ENCODE measurements around the gene MFAP3L.
"Not testable (repeated sequence)": the region's sequence is repeated elsewhere in the genome, so short reads cannot be mapped to it uniquely, and the experiment has no call there.

MFAP3L gene

DNA sequence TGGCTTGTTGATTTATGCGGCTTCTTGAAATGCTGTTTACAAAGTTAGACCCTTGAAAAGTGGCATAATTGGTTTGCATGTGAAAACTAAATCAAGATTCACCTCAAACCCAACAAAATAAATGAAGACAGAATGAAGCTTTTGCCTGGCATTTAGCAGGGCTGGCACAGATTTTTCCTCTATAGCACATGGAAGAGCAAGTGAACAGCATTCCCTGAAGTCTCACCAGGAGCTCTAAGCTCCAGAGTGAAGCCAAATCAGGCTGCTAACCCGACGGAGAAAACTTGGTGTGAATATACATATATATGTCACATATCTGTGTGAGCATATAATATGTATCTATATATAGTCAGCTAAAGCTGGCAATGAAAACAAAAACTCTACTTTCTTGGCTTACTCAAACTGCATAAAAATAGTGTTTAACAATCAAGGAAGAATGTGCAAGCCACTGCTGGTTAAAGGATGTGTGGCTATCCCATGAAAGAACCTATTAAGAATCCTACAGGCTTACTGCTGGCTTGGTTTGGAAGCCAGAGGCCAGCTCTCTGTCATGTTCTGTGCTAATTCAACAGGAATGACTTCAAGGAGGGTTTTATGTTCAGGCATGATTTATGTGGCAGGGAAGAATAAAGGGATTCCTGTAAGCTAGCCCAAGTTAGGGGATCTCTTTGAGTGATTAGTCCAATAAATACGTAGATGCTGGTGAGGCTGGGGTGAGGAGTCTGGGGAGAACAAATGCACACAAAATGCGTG is 69.9 kb downstream of the MFAP3L start:
- no peak for DNase-seq (ENCODE audit: insufficient read length, low spot score)
- TF ChIP-seq SPI1 (IDR thresholded peaks at IDR 0.05; ENCODE audit: low read depth, low read length): no peak
- no peak for TF ChIP-seq POLR2A (IDR thresholded peaks at IDR 0.05; ENCODE audit: low read depth, low read length)

GRCh38 chr4:169955521-169955920 is 70.7 kb downstream of the MFAP3L start:
- no peak for DNase-seq (ENCODE audit: insufficient read length, low spot score)
- TF ChIP-seq SPI1 (IDR thresholded peaks at IDR 0.05; ENCODE audit: low read depth, low read length) (no peak), TAF1 (IDR thresholded peaks at IDR 0.05; ENCODE audit: low read depth, low read length) (no peak), POLR2A (IDR thresholded peaks at IDR 0.05; ENCODE audit: low read depth, low read length) (no peak), POLR2AphosphoS5 (IDR thresholded peaks at IDR 0.05; ENCODE audit: low read depth, low read length) (no peak), POU2F2 (IDR thresholded peaks at IDR 0.05; ENCODE audit: low read depth, low read length) (no peak)
- FAIRE-seq: no peak

More for the DNA sequence above, 69.9 kb downstream of the MFAP3L start:
- FAIRE-seq: no peak

DNA sequence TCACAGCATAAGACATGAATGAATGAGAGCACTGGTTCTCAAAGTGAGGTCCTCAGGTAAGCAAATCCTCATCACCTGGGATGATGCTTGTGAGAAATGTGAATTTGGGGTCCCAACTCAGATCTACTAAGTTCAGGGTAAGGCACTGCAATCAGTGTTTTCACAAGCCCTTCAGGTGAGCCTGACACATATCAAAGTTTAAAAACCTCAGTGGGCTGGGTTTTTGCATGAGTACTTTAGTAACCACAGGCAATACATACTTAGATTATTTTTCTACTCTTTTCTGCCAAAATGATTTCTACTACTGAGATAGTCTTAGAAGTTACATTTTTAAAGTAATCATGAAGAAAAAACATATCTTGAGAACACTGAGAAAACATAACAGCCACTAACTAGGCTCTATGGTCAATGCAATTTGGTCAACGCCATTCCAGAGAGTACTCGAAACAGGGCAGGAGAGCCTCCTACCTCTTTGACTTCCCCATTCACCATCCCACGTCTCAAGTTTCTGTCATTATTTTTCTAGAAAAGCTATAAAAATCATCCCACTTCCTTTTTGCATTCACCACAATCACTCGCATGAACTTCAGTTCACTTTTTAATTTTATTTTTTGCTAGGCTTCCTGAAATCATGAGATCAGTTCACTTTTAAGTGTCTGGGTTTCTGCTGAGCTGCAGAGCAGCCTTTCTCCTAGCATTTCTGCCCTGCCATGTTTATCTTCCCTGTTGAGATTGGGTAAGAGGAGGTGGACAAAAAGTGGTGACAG is 73.8 kb downstream of the MFAP3L start:
- no peak for FAIRE-seq
- TF ChIP-seq SPI1 (IDR thresholded peaks at IDR 0.05; ENCODE audit: low read depth, low read length) (peak; percentile 89), POLR2AphosphoS5 (IDR thresholded peaks at IDR 0.05; ENCODE audit: low read depth, low read length) (no peak), TAF1 (IDR thresholded peaks at IDR 0.05; ENCODE audit: low read depth, low read length) (no peak), POLR2A (IDR thresholded peaks at IDR 0.05; ENCODE audit: low read depth, low read length) (no peak), PAX5 (IDR thresholded peaks at IDR 0.05; ENCODE audit: insufficient read depth, low read length, severe bottlenecking) (no peak), POU2F2 (IDR thresholded peaks at IDR 0.05; ENCODE audit: low read depth, low read length) (no peak)
- DNase-seq (ENCODE audit: insufficient read length, low spot score): no peak

DNA sequence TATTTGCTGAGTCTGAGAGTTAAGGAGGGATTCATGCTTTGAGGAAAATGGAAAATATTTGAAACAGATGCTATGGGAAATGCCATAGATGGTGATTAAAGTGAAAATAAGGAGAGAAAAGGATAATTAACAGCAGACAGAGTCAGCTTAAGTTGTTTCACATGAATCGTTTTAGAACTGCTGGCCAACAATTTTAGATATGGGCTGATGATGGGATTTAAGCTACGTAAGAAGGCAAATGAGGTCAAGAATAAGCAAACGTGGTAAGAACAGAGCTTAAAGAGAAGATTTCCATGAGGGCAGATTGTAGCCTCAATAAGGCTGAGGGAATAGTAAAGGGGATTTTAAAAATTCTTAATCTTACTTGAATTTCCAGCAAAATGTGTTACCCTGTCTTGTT is 77.9 kb downstream of the MFAP3L start:
- no peak for TF ChIP-seq POU2F2 (IDR thresholded peaks at IDR 0.05; ENCODE audit: low read depth, low read length)
- TF ChIP-seq POLR2AphosphoS5 (IDR thresholded peaks at IDR 0.05; ENCODE audit: low read depth, low read length): no peak
- no peak for TF ChIP-seq POLR2A (IDR thresholded peaks at IDR 0.05; ENCODE audit: low read depth, low read length)
- TF ChIP-seq PAX5 (IDR thresholded peaks at IDR 0.05; ENCODE audit: insufficient read depth, low read length, severe bottlenecking): no peak
- TF ChIP-seq TAF1 (IDR thresholded peaks at IDR 0.05; ENCODE audit: low read depth, low read length): no peak
- no peak for TF ChIP-seq SPI1 (IDR thresholded peaks at IDR 0.05; ENCODE audit: low read depth, low read length)
- DNase-seq (ENCODE audit: insufficient read length, low spot score) (no peak), FAIRE-seq (no peak)

DNA sequence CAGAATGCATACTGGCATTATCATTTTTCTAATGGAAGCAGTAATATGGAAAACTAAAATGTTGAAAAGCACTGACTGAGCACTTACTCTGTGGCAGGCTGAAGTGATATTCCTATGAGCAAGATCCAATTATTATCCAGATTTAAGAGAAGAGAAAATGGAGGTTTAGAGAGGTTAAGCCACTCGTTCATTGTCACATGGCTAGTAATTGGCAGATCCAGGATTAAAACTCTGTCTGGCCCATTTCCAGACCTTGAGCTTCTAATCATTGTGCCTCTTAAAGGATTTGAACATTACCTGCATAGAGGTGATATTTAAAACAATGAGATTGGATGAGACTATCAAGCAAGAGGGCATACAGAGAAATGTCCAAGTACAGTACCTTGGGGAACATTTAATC is 80.6 kb downstream of the MFAP3L start:
- TF ChIP-seq SPI1 (IDR thresholded peaks at IDR 0.05; ENCODE audit: low read depth, low read length) (no peak), POLR2A (IDR thresholded peaks at IDR 0.05; ENCODE audit: low read depth, low read length) (no peak), POU2F2 (IDR thresholded peaks at IDR 0.05; ENCODE audit: low read depth, low read length) (no peak), PAX5 (IDR thresholded peaks at IDR 0.05; ENCODE audit: insufficient read depth, low read length, severe bottlenecking) (no peak), POLR2AphosphoS5 (IDR thresholded peaks at IDR 0.05; ENCODE audit: low read depth, low read length) (no peak), TAF1 (IDR thresholded peaks at IDR 0.05; ENCODE audit: low read depth, low read length) (no peak)
- DNase-seq (ENCODE audit: insufficient read length, low spot score) (no peak), FAIRE-seq (no peak)

- not testable (repeated sequence) for DNase-seq (ENCODE audit: insufficient read length, low spot score); FAIRE-seq
Observed at GRCh38 chr4:169943601-169944000, 82.6 kb downstream of the MFAP3L start.

- TF ChIP-seq POLR2AphosphoS5 (IDR thresholded peaks at IDR 0.05; ENCODE audit: low read depth, low read length): no peak
- no peak for TF ChIP-seq POU2F2 (IDR thresholded peaks at IDR 0.05; ENCODE audit: low read depth, low read length)
- TF ChIP-seq POLR2A (IDR thresholded peaks at IDR 0.05; ENCODE audit: low read depth, low read length): no peak
- no peak for TF ChIP-seq SPI1 (IDR thresholded peaks at IDR 0.05; ENCODE audit: low read depth, low read length)
- no peak for TF ChIP-seq PAX5 (IDR thresholded peaks at IDR 0.05; ENCODE audit: insufficient read depth, low read length, severe bottlenecking)
- no peak for TF ChIP-seq TAF1 (IDR thresholded peaks at IDR 0.05; ENCODE audit: low read depth, low read length)
- no peak for DNase-seq (ENCODE audit: insufficient read length, low spot score)
- no peak for FAIRE-seq
Observed at GRCh38 chr4:169941141-169941540, 85.1 kb downstream of the MFAP3L start.

GRCh38 chr4:169940460-169940859 is 85.7 kb downstream of the MFAP3L start:
- FAIRE-seq (no peak), DNase-seq (ENCODE audit: insufficient read length, low spot score) (no peak)
- TF ChIP-seq TAF1 (IDR thresholded peaks at IDR 0.05; ENCODE audit: low read depth, low read length) (no peak), SPI1 (IDR thresholded peaks at IDR 0.05; ENCODE audit: low read depth, low read length) (no peak), POLR2A (IDR thresholded peaks at IDR 0.05; ENCODE audit: low read depth, low read length) (no peak), POU2F2 (IDR thresholded peaks at IDR 0.05; ENCODE audit: low read depth, low read length) (no peak), POLR2AphosphoS5 (IDR thresholded peaks at IDR 0.05; ENCODE audit: low read depth, low read length) (no peak), PAX5 (IDR thresholded peaks at IDR 0.05; ENCODE audit: insufficient read depth, low read length, severe bottlenecking) (no peak)
